Trophoblast cell (in vitro differentiated cells and primary cell): ENCODE data around the gene KANK3.
A peak's percentile ranks its signal among the peaks of the same experiment; 100 is the strongest.

Source experiments
- DNase-seq, 2 donors: peaks; one replicate each; pipeline ENCODE4 v3.0.0-alpha.2; 2016
- H2AFZ ChIP-seq: 2 replicates; pipeline ENCODE4 v1.6.1; 2013; ENCODE audit warnings: low read length, moderate library complexity, mild to moderate bottlenecking; ENCODE audit not compliant: insufficient read depth, poor library complexity
- H2AK5ac ChIP-seq: 2 replicates; pipeline ENCODE4 v1.6.1; 2013; ENCODE audit warnings: mild to moderate bottlenecking, low read length
- H2BK120ac ChIP-seq: 2 replicates; pipeline ENCODE4 v1.6.1; 2013; ENCODE audit warnings: low read length, mild to moderate bottlenecking, moderate library complexity; ENCODE audit not compliant: insufficient read depth, poor library complexity
- H2BK12ac ChIP-seq: 2 replicates; pipeline ENCODE4 v1.6.1; 2013; ENCODE audit warnings: mild to moderate bottlenecking, low read length, moderate library complexity
- H2BK5ac ChIP-seq: 2 replicates; pipeline ENCODE4 v1.6.1; 2013; ENCODE audit warnings: low read length, low read depth, moderate library complexity, mild to moderate bottlenecking; ENCODE audit not compliant: poor library complexity
- H3K14ac ChIP-seq: 2 replicates; pipeline ENCODE4 v1.6.1; 2013; ENCODE audit warnings: mild to moderate bottlenecking, low read length
- H3K18ac ChIP-seq: 2 replicates; pipeline ENCODE4 v1.6.1; 2013; ENCODE audit warnings: mild to moderate bottlenecking, low read length
- H3K23ac ChIP-seq: 2 replicates; pipeline ENCODE4 v1.6.1; 2013; ENCODE audit warnings: low read length
- H3K27ac ChIP-seq: 2 replicates; pipeline ENCODE4 v1.5.1; 2013; ENCODE audit warnings: low read depth, mild to moderate bottlenecking, inconsistent platforms, low read length, moderate library complexity
- H3K27me3 ChIP-seq: 2 replicates; pipeline ENCODE4 v1.6.1; 2013; ENCODE audit warnings: inconsistent platforms, mild to moderate bottlenecking, low read length, moderate library complexity; ENCODE audit not compliant: insufficient read depth
- H3K36me3 ChIP-seq, 2 experiments: 1 replicate in 1 of 2; 2 replicates in 1 of 2; pipeline ENCODE4 v1.6.1; 2013; ENCODE audit warnings: low read length in 2 of 2, mild to moderate bottlenecking in 2 of 2, moderate library complexity in 1 of 2; ENCODE audit not compliant: insufficient read depth in 2 of 2, control insufficient read depth in 1 of 2
- H3K4ac ChIP-seq: 2 replicates; pipeline ENCODE4 v1.6.1; 2013; ENCODE audit warnings: low read depth, mild to moderate bottlenecking, low read length, moderate library complexity
- H3K4me1 ChIP-seq, 2 experiments: 1 replicate in 1 of 2; 2 replicates in 1 of 2; pipeline ENCODE4 v1.6.1; 2013; ENCODE audit warnings: low read length in 2 of 2, mild to moderate bottlenecking in 2 of 2, moderate library complexity in 1 of 2; ENCODE audit not compliant: insufficient read depth in 2 of 2, control insufficient read depth in 1 of 2
- H3K4me2 ChIP-seq: 2 replicates; pipeline ENCODE4 v1.6.1; 2013; ENCODE audit warnings: inconsistent platforms, mild to moderate bottlenecking, low read length, moderate library complexity
- H3K4me3 ChIP-seq: 2 replicates; pipeline ENCODE4 v1.5.1; 2013; ENCODE audit warnings: mild to moderate bottlenecking, low read depth, low read length, inconsistent platforms
- H3K79me1 ChIP-seq: one replicate; pipeline ENCODE4 v1.6.1; 2013; ENCODE audit warnings: low read length
- H3K79me2 ChIP-seq: 2 replicates; pipeline ENCODE4 v1.6.1; 2013; ENCODE audit warnings: low read length, mild to moderate bottlenecking; ENCODE audit not compliant: control insufficient read depth, insufficient read depth, poor library complexity
- H3K9ac ChIP-seq: 2 replicates; pipeline ENCODE4 v1.6.1; 2013; ENCODE audit warnings: mild to moderate bottlenecking, low read length
- H3K9me3 ChIP-seq: 2 replicates; pipeline ENCODE4 v1.6.1; 2013; ENCODE audit warnings: low read depth, mild to moderate bottlenecking, control low read depth, inconsistent platforms, low read length; ENCODE audit not compliant: insufficient read depth
- H4K12ac ChIP-seq: 2 replicates; pipeline ENCODE4 v1.6.1; 2013; ENCODE audit warnings: low read depth, mild to moderate bottlenecking, low read length, moderate library complexity
- H4K8ac ChIP-seq: 2 replicates; pipeline ENCODE4 v1.6.1; 2013; ENCODE audit warnings: low read depth, mild to moderate bottlenecking, low read length, moderate library complexity
- H4K91ac ChIP-seq: one replicate; pipeline ENCODE4 v1.6.1; 2013; ENCODE audit warnings: low read depth, mild to moderate bottlenecking, low read length, moderate library complexity
- WGBS: extraction: QIAGEN DNeasy Blood & Tissue Kit; methylation state at CpG from one replicate; pipeline ENCODE4 v1.1.7; 2013; ENCODE audit warnings: missing lambda C conversion rate; ENCODE audit not compliant: insufficient read length, insufficient coverage; ENCODE audit errors: extremely low coverage; 5-methylcytosine and 5-hydroxymethylcytosine counted together

Gene KANK3

GRCh38 chr19:8338835-8339234 lies 4.2 kb downstream of the KANK3 start:
- Histone ChIP-seq H3K18ac (no peak overlapping the region), H3K4me2 (no peak overlapping the region), H2BK12ac (no peak overlapping the region), H3K4me3 (no peak overlapping the region), H3K79me2 (peaks cover 3% of the 10 kb centered on the region), H3K14ac (no peak overlapping the region), H3K27me3 (peaks cover 31% of the 10 kb centered on the region), H3K4ac (no peak overlapping the region), H3K79me1 (peaks cover 5% of the 10 kb centered on the region), H2BK120ac (no peak overlapping the region), H4K12ac (no peak overlapping the region), H2AFZ (no peak overlapping the region), H3K27ac (no peak overlapping the region), H2AK5ac (no peak overlapping the region), H3K4me1 (peaks cover 15 to 16% of the 10 kb centered on the region in 2 experiments), H4K91ac (no peak overlapping the region), H3K9me3 (no peaks in the 10 kb centered on the region), H3K9ac (no peak overlapping the region), H4K8ac (no peak overlapping the region), H2BK5ac (no peak overlapping the region), H3K23ac (no peak overlapping the region), H3K36me3 (no peaks in the 10 kb centered on the region)
- WGBS = no CpG with 5 or more reads among the region's 6 CpGs
- no peak for DNase-seq

GRCh38 chr19:8337728-8338127 lies 5.3 kb downstream of the KANK3 start:
- Histone ChIP-seq H3K79me2 (peaks cover 1% of the 10 kb centered on the region), H3K9ac (no peak overlapping the region), H3K27ac (no peak overlapping the region), H3K79me1 (peaks cover 2% of the 10 kb centered on the region), H3K18ac (no peak overlapping the region), H4K8ac (no peak overlapping the region), H3K23ac (no peak overlapping the region), H2AFZ (no peak overlapping the region), H3K4me2 (no peak overlapping the region), H3K27me3 (peaks cover 38% of the 10 kb centered on the region), H3K4me1 (peaks cover 12 to 14% of the 10 kb centered on the region in 2 experiments), H2BK5ac (no peak overlapping the region), H3K36me3 (no peaks in the 10 kb centered on the region), H4K91ac (no peak overlapping the region), H2AK5ac (no peak overlapping the region), H2BK120ac (no peak overlapping the region), H3K14ac (no peak overlapping the region), H3K4me3 (peak overlapping the region; percentile 14), H3K4ac (no peak overlapping the region), H4K12ac (no peak overlapping the region), H3K9me3 (no peaks in the 10 kb centered on the region), H2BK12ac (no peak overlapping the region)
- no CpG with 5 or more reads among the region's 7 CpGs for WGBS
- DNase-seq = no peak

DNA sequence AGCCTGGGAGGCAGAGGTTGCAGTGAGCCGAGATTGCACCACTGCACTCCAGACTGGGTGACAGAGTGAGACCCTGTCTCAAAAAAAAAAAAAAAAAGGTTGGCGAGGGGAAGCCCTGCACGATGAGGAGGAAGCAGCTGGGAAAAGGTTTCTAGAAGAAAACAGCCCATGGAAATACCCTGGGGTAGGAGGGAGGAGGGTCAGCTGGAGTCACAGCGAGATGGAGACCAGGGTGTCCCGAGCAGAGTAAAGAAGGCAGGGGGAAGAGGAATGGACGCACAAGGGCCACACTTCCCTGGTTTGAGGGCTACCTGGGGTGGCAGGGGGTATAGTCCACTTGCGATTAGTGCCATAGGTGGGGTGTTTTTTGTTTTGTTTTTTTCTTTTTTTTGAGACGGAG lies 6.4 kb downstream of the KANK3 start:
- H3K4ac ChIP-seq = no peak overlapping the region
- H3K9me3 ChIP-seq = no peaks in the 10 kb centered on the region
- H3K4me2 ChIP-seq = no peak overlapping the region
- no peak overlapping the region for H4K8ac ChIP-seq
- no peak overlapping the region for H3K18ac ChIP-seq
- no peak overlapping the region for H3K27ac ChIP-seq
- no peak overlapping the region for H3K23ac ChIP-seq
- no peak overlapping the region for H2BK12ac ChIP-seq
- H3K27me3 ChIP-seq = peaks cover 33% of the 10 kb centered on the region
- H3K14ac ChIP-seq = no peak overlapping the region
- peaks cover 10 to 12% of the 10 kb centered on the region in 2 experiments for H3K4me1 ChIP-seq
- no peak overlapping the region for H2BK5ac ChIP-seq
- H3K9ac ChIP-seq = no peak overlapping the region
- no peaks in the 10 kb centered on the region for H3K79me2 ChIP-seq
- no peak overlapping the region for H2AFZ ChIP-seq
- DNase-seq = no peak
- WGBS = no CpG with 5 or more reads among the region's 8 CpGs
- H4K12ac ChIP-seq = no peak overlapping the region
- no peak overlapping the region for H2BK120ac ChIP-seq
- no peaks in the 10 kb centered on the region for H3K36me3 ChIP-seq
- H4K91ac ChIP-seq = no peak overlapping the region
- H2AK5ac ChIP-seq = no peak overlapping the region
- peaks cover 2% of the 10 kb centered on the region for H3K79me1 ChIP-seq
- H3K4me3 ChIP-seq = no peak overlapping the region

GRCh38 chr19:8336072-8336569 lies 6.9 kb downstream of the KANK3 start:
- no peak overlapping the region for H2BK12ac ChIP-seq
- no peak overlapping the region for H4K91ac ChIP-seq
- no peak overlapping the region for H3K14ac ChIP-seq
- H2BK5ac ChIP-seq = no peak overlapping the region
- no peaks in the 10 kb centered on the region for H3K9me3 ChIP-seq
- H2BK120ac ChIP-seq = no peak overlapping the region
- peaks cover 10 to 12% of the 10 kb centered on the region in 2 experiments for H3K4me1 ChIP-seq
- H3K4me2 ChIP-seq = no peak overlapping the region
- no peak overlapping the region for H2AK5ac ChIP-seq
- no peak overlapping the region for H4K8ac ChIP-seq
- H3K9ac ChIP-seq = no peak overlapping the region
- no peaks in the 10 kb centered on the region for H3K79me2 ChIP-seq
- no peak overlapping the region for H3K4ac ChIP-seq
- H3K27me3 ChIP-seq = peaks cover 33% of the 10 kb centered on the region
- no peaks in the 10 kb centered on the region for H3K36me3 ChIP-seq
- H2AFZ ChIP-seq = no peak overlapping the region
- H3K18ac ChIP-seq = no peak overlapping the region
- H3K23ac ChIP-seq = no peak overlapping the region
- no CpG with 5 or more reads among the region's 27 CpGs for WGBS
- no peak for DNase-seq
- no peak overlapping the region for H3K4me3 ChIP-seq
- H3K79me1 ChIP-seq = peaks cover 2% of the 10 kb centered on the region
- H4K12ac ChIP-seq = no peak overlapping the region
- no peak overlapping the region for H3K27ac ChIP-seq
